Activated CD8-positive, alpha-beta T cell treated with anti-CD3 and anti-CD28 coated beads for 36 hours (primary cell): ENCODE results near the gene DAZAP1. TPM values are rescaled to one million over a fixed set of nuclear protein-coding genes. Genes with fewer than 3 reads are reported as not detected.

Source experiments
- ATAC-seq: fragments of 200-7000 bp; cut with Tn5 transposase; one replicate; pipeline ENCODE4 v1.10.0; 2021; ENCODE audit warnings: mild to moderate bottlenecking, moderate library complexity
- CTCF ChIA-PET: fragments of 350-600 bp; sonication (Branson Sonifier 250); formaldehyde crosslinking; loops from one replicate; lab custom pipeline; 2021; ENCODE audit warnings: antibody characterized with exemption; lab: Charles Lee
- POLR2A ChIA-PET: fragments of 350-600 bp; sonication (Branson Sonifier 250); formaldehyde crosslinking; loops from one replicate; lab custom pipeline; 2021; ENCODE audit warnings: antibody characterized with exemption; lab: Charles Lee
- DNase-seq: peaks from one replicate; pipeline ENCODE4 v3.0.0-alpha.2; 2020
- H3K27ac Mint-ChIP-seq: one replicate; pipeline ENCODE4 v1.8.0; 2021; ENCODE audit warnings: mild to moderate bottlenecking, mixed read lengths
- H3K27me3 Mint-ChIP-seq: one replicate; pipeline ENCODE4 v1.8.0; 2021; ENCODE audit warnings: mixed read lengths
- H3K36me3 Mint-ChIP-seq: one replicate; pipeline ENCODE4 v1.8.0; 2021; ENCODE audit warnings: low read depth, mixed read lengths
- H3K4me1 Mint-ChIP-seq: one replicate; pipeline ENCODE4 v1.8.0; 2021; ENCODE audit warnings: low read depth, mixed read lengths
- H3K4me3 Mint-ChIP-seq: one replicate; pipeline ENCODE4 v1.8.0; 2021; ENCODE audit warnings: mild to moderate bottlenecking, moderate library complexity, mixed read lengths
- H3K9me3 Mint-ChIP-seq: one replicate; pipeline ENCODE4 v1.8.0; 2021; ENCODE audit warnings: mixed read lengths
- intact Hi-C: fragments of 100-400 bp; cut with micrococcal nuclease; formaldehyde crosslinking; loops from one replicate; pipeline ENCODE4 v1.10.0; 2022
- total RNA-seq, 2 experiments: library from RNA; stranded (reverse); gene quantifications; one replicate each; pipeline ENCODE4 v1.2.3, GENCODE V29; 2021
- TF ChIP-seq, protein P1 (sequence below): fragments of 200-600 bp; IDR thresholded peaks from one replicate; pipeline ENCODE4 v1.8.0; 2022; ENCODE audit warnings: antibody characterized with exemption, mild to moderate bottlenecking

DAZAP1 gene
- total RNA-seq, result 100 to 1,000 TPM; 263 to 283 TPM

GRCh38 chr19:1407528-1408299 lies at the start of gene DAZAP1:
Gene DAZAP1 (plus strand): TSS chr19:1407586. CDS start chr19:1407774, 188 bp downstream.
- no peak for DNase-seq

GRCh38 chr19:1360126-1360817 lies 47.1 kb upstream of the DAZAP1 start:
- ChIA-PET CTCF (no interaction called here), POLR2A (no interaction called here)
- TF ChIP-seq, protein P1, sequence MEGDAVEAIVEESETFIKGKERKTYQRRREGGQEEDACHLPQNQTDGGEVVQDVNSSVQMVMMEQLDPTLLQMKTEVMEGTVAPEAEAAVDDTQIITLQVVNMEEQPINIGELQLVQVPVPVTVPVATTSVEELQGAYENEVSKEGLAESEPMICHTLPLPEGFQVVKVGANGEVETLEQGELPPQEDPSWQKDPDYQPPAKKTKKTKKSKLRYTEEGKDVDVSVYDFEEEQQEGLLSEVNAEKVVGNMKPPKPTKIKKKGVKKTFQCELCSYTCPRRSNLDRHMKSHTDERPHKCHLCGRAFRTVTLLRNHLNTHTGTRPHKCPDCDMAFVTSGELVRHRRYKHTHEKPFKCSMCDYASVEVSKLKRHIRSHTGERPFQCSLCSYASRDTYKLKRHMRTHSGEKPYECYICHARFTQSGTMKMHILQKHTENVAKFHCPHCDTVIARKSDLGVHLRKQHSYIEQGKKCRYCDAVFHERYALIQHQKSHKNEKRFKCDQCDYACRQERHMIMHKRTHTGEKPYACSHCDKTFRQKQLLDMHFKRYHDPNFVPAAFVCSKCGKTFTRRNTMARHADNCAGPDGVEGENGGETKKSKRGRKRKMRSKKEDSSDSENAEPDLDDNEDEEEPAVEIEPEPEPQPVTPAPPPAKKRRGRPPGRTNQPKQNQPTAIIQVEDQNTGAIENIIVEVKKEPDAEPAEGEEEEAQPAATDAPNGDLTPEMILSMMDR, result no peak
- Mint-ChIP-seq H3K9me3 (no peaks in the 10 kb centered on the region), H3K27me3 (no peaks in the 10 kb centered on the region), H3K4me1 (peaks cover 45% of the 10 kb centered on the region), H3K36me3 (peaks cover 45% of the 10 kb centered on the region), H3K27ac (no peak overlapping the region), H3K4me3 (no peak overlapping the region)
- DNase-seq (no peak), ATAC-seq (no peak)
- intact Hi-C loops, result loop anchor here (10.0 kb wide), 1 partner anchor 85 kb away; the partner anchor contains the start of gene FAM174C

More at GRCh38 chr19:1407528-1408299, at the start of gene DAZAP1:
- peaks cover 2% of the 10 kb centered on the region for H3K27me3 Mint-ChIP-seq
- ChIA-PET CTCF (interaction anchor here (1.0 kb wide), 1 partner anchor 138 kb away, joined by 4 read pairs; no protein-coding TSS in a partner anchor), POLR2A (no interaction called here)
- TF ChIP-seq, protein P1, result no peak
- ATAC-seq, result peak; percentile 10
- peaks cover 25% of the 10 kb centered on the region for H3K36me3 Mint-ChIP-seq
- peak within 1 kb of the TSS; percentile 94 for H3K27ac Mint-ChIP-seq
- peaks cover 43% of the 10 kb centered on the region for H3K4me1 Mint-ChIP-seq
- no peaks in the 10 kb centered on the region for H3K9me3 Mint-ChIP-seq
- intact Hi-C loops, result no loop called here
- peak within 1 kb of the TSS; percentile 95 for H3K4me3 Mint-ChIP-seq

DNA sequence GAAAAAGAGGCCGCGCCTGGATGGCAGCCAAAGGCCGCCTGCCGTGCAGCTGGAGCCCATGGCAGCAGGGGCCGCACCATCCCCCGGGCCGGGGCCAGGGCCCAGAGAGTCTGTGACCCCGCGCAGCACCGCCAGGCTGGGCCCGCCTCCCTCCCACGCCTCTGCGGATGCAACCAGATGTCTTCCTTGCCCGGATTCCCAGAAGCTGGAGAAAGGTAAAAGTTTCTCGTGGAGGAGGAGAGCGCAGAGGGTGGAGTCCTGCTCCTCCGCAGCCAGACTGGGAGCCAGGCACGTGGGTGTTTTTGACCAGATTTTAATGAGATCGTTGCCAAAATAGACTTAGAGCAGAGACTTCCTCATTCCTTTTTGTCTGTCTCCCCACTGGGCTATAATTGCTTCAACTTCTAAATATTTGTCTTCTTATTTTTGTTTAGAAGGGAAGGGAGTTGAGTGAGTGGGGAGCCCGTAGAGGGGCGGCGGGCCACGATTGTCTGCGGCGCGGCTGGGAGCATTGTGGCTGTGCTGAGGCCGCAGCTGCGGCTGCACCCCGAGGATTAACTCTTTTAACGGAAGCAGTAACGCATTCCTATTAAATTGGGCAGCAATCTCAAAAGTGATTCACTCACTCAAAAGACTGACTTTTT lies 46.4 kb upstream of the DAZAP1 start:
- CTCF ChIA-PET, result no interaction called here
- peaks cover 40% of the 10 kb centered on the region for H3K4me1 Mint-ChIP-seq
- TF ChIP-seq, protein P1, result no peak
- POLR2A ChIA-PET, result interaction anchor here (1.6 kb wide), 1 partner anchor 22 kb away, joined by 3 read pairs; no protein-coding TSS in a partner anchor
- H3K4me3 Mint-ChIP-seq, result no peak overlapping the region
- intact Hi-C loops, result loop anchor here (10.0 kb wide), 1 partner anchor 86 kb away; the partner anchor contains the start of gene FAM174C
- ATAC-seq (no peak), DNase-seq (no peak)
- no peak overlapping the region for H3K27ac Mint-ChIP-seq
- no peaks in the 10 kb centered on the region for H3K27me3 Mint-ChIP-seq
- H3K36me3 Mint-ChIP-seq, result peaks cover 46% of the 10 kb centered on the region
- no peaks in the 10 kb centered on the region for H3K9me3 Mint-ChIP-seq

- Mint-ChIP-seq H3K27me3 (no peaks in the 10 kb centered on the region), H3K4me1 (peaks cover 35% of the 10 kb centered on the region), H3K4me3 (no peak overlapping the region), H3K27ac (no peak overlapping the region), H3K9me3 (no peaks in the 10 kb centered on the region), H3K36me3 (peaks cover 44% of the 10 kb centered on the region)
- DNase-seq (no peak), ATAC-seq (no peak)
- intact Hi-C loops, result loop anchor here (10.0 kb wide), 1 partner anchor 87 kb away; the partner anchor contains the start of gene FAM174C
- ChIA-PET POLR2A (interaction anchor here (1.6 kb wide), 1 partner anchor 21 kb away, joined by 3 read pairs; no protein-coding TSS in a partner anchor), CTCF (no interaction called here)
- TF ChIP-seq, protein P1, result no peak
These were observed 45.6 kb upstream of the DAZAP1 start for GRCh38 chr19:1361601-1362386.
